HG02840 (cell line): ENCODE measurements around the gene MED20.

ENCODE experiments used
- ATAC-seq: cut with Tn5 transposase; IDR thresholded peaks from one replicate; pipeline ENCODE4 v1.9.1; 2021; ENCODE audit warnings: mild to moderate bottlenecking, moderate library complexity, moderate number of reproducible peaks; ENCODE audit not compliant: unreplicated experiment, low FRiP score

MED20 gene

GRCh38 chr6:41859356-41859755, 61.6 kb downstream of the MED20 start:
- ATAC-seq, result no peak

- no peak for ATAC-seq
Observed at GRCh38 chr6:41858703-41859102, 62.2 kb downstream of the MED20 start.
